Neural cell (in vitro differentiated cells): ENCODE measurements around the gene MCAT. TPM values are rescaled to one million over a fixed set of nuclear protein-coding genes. Genes with fewer than 3 reads are reported as not detected.

ENCODE experiments used
- H2AFZ ChIP-seq: fragments of 200-600, 300-800 bp; sonication (generic), shearing (Covaris generic); 2 replicates; pipeline ENCODE4 v1.6.0; 2014; ENCODE audit warnings: low read depth, mild to moderate bottlenecking, antibody characterized with exemption, low read length, moderate library complexity
- H3F3A ChIP-seq: fragments of 200-600 bp; shearing (Covaris generic); 2 replicates; pipeline ENCODE4 v1.6.1; 2016; ENCODE audit warnings: mild to moderate bottlenecking, moderate library complexity, mixed read lengths, antibody characterized with exemption, low read length; ENCODE audit not compliant: insufficient read depth, poor library complexity, severe bottlenecking
- H3K27ac ChIP-seq: fragments of 200-600, 300-800 bp; sonication (generic), shearing (Covaris generic); 2 replicates; pipeline ENCODE4 v1.5.1; 2014; ENCODE audit warnings: mild to moderate bottlenecking, low read length, moderate library complexity
- H3K27me3 ChIP-seq: fragments of 300-800, 200-600 bp; sonication (generic), shearing (Covaris generic); 2 replicates; pipeline ENCODE4 v1.6.0; 2014; ENCODE audit warnings: mild to moderate bottlenecking, low read depth, low read length, moderate library complexity; ENCODE audit not compliant: insufficient read depth
- H3K36me3 ChIP-seq: fragments of 300-800, 200-600 bp; sonication (generic), shearing (Covaris generic); 2 replicates; pipeline ENCODE4 v1.5.1; 2014; ENCODE audit warnings: mild to moderate bottlenecking, antibody characterized with exemption, low read length, moderate library complexity; ENCODE audit not compliant: insufficient read depth
- H3K4me2 ChIP-seq: fragments of 300-800, 200-600 bp; sonication (generic), shearing (Covaris generic); 2 replicates; pipeline ENCODE4 v1.6.0; 2014; ENCODE audit warnings: mild to moderate bottlenecking, low read length
- H3K4me3 ChIP-seq: fragments of 300-800, 200-600 bp; sonication (generic), shearing (Covaris generic); 2 replicates; pipeline ENCODE4 v1.5.1; 2014; ENCODE audit warnings: mild to moderate bottlenecking, low read length, moderate library complexity
- H3K79me2 ChIP-seq: fragments of 200-600 bp; shearing (Covaris generic); replicated peaks from 2 replicates; pipeline ENCODE4 v1.6.0; 2014; ENCODE audit warnings: mild to moderate bottlenecking, low read length, moderate library complexity; ENCODE audit not compliant: insufficient read depth
- H3K9ac ChIP-seq: fragments of 300-800, 200-600 bp; sonication (generic), shearing (Covaris generic); 2 replicates; pipeline ENCODE4 v1.6.1; 2016; ENCODE audit warnings: mild to moderate bottlenecking, low read length, mixed read lengths
- H3K9me2 ChIP-seq: fragments of 200-600 bp; shearing (Covaris generic); 2 replicates; pipeline ENCODE4 v1.6.1; 2016; ENCODE audit warnings: mild to moderate bottlenecking, low read length, mixed read lengths; ENCODE audit not compliant: insufficient read depth
- H3K9me3 ChIP-seq: fragments of 200-600, 300-800 bp; sonication (generic), shearing (Covaris generic); 2 replicates; pipeline ENCODE4 v1.6.1; 2016; ENCODE audit warnings: mild to moderate bottlenecking, mixed run types, low read length, moderate library complexity, mixed read lengths
- H4K20me1 ChIP-seq: fragments of 200-600 bp; shearing (Covaris generic); 2 replicates; pipeline ENCODE4 v1.6.1; 2016; ENCODE audit warnings: mild to moderate bottlenecking, mixed run types; ENCODE audit not compliant: insufficient read depth
- CTCF ChIP-seq: fragments of 450-650 bp; IDR thresholded peaks from 2 replicates; pipeline ENCODE4 v1.5.1; 2014; ENCODE audit warnings: antibody characterized with exemption, mild to moderate bottlenecking, moderate library complexity; ENCODE audit not compliant: poor library complexity, severe bottlenecking
- EP300 ChIP-seq: fragments of 450-650 bp; conservative IDR thresholded peaks from 2 replicates; pipeline ENCODE4 v1.6.1; 2014; ENCODE audit warnings: antibody characterized with exemption, mild to moderate bottlenecking, moderate library complexity; ENCODE audit not compliant: poor library complexity, severe bottlenecking
- EZH2 ChIP-seq: fragments of 200-600, 300-800 bp; shearing (Covaris generic), sonication (generic); IDR thresholded peaks from 2 replicates; pipeline ENCODE4 v1.6.1; 2014; ENCODE audit warnings: antibody characterized with exemption, low read length, borderline replicate concordance, mild to moderate bottlenecking; ENCODE audit not compliant: insufficient read depth, poor library complexity, severe bottlenecking
- MXI1 ChIP-seq: fragments of 450-650 bp; conservative IDR thresholded peaks from 2 replicates; pipeline ENCODE4 v1.6.1; 2014; ENCODE audit warnings: antibody characterized with exemption, mild to moderate bottlenecking; ENCODE audit not compliant: poor library complexity, severe bottlenecking
- POLR2AphosphoS5 ChIP-seq: IDR thresholded peaks from 2 replicates; pipeline ENCODE4 v1.6.1; 2012
- RAD21 ChIP-seq: fragments of 450-650 bp; conservative IDR thresholded peaks from 2 replicates; pipeline ENCODE4 v1.6.1; 2014; ENCODE audit warnings: antibody characterized with exemption, mild to moderate bottlenecking, moderate library complexity
- REST ChIP-seq: IDR thresholded peaks from 2 replicates; pipeline ENCODE4 v1.6.1; 2012; ENCODE audit warnings: borderline replicate concordance
- SMC3 ChIP-seq: fragments of 450-650 bp; conservative IDR thresholded peaks from 2 replicates; pipeline ENCODE4 v1.6.1; 2014; ENCODE audit warnings: antibody characterized with exemption, mild to moderate bottlenecking, moderate library complexity; ENCODE audit not compliant: poor library complexity
- TAF1 ChIP-seq: IDR thresholded peaks from 2 replicates; pipeline ENCODE4 v1.6.1; 2012; ENCODE audit warnings: low read depth
- polyA plus RNA-seq: library from polyadenylated mRNA; depleted of rRNA; stranded (reverse); fragments of >200 nt; gene quantifications from 2 replicates; pipeline ENCODE4 v1.2.3, GENCODE V29; 2014

The MCAT gene
- polyA plus RNA-seq, 1 donor from 2014 or later, result 46.8 TPM

DNA sequence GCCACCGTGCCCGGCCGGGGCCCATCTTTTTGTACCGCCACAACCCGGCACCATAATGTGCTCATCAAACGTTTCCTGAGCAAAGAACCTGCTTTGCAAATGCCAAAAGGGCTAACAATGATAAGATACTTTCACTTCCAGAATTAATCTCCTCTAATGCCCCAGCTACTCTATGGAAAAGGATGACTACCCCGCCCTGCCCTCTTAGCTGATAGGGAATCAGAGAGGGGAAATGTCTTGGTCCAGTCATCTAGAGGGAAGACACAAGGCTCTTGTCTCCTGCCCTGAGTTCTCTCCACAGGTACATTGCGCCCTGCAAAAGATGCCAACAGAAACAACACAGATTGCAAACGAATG lies 54.6 kb downstream of the MCAT start:
- peak overlapping the region; percentile 52 for H3K27ac ChIP-seq
- H3K36me3 ChIP-seq, result no peaks in the 10 kb centered on the region
- no peaks in the 10 kb centered on the region for H3F3A ChIP-seq
- H3K9me3 ChIP-seq, result no peaks in the 10 kb centered on the region
- H3K4me3 ChIP-seq, result peak overlapping the region; percentile 84
- H3K9me2 ChIP-seq, result no peaks in the 10 kb centered on the region
- H3K79me2 ChIP-seq, result no peaks in the 10 kb centered on the region
- peak overlapping the region; percentile 83 for H2AFZ ChIP-seq
- TF ChIP-seq EP300, result no peak
- TF ChIP-seq SMC3, result no peak
- TF ChIP-seq RAD21, result no peak
- no peak for TF ChIP-seq POLR2AphosphoS5
- no peak for TF ChIP-seq MXI1
- no peak for TF ChIP-seq TAF1
- no peak for TF ChIP-seq CTCF
- no peak for TF ChIP-seq EZH2
- no peak for TF ChIP-seq REST
- peak overlapping the region; percentile 67 for H3K9ac ChIP-seq
- H3K27me3 ChIP-seq, result no peaks in the 10 kb centered on the region
- H4K20me1 ChIP-seq, result no peaks in the 10 kb centered on the region
- peak overlapping the region; percentile 67 for H3K4me2 ChIP-seq

DNA sequence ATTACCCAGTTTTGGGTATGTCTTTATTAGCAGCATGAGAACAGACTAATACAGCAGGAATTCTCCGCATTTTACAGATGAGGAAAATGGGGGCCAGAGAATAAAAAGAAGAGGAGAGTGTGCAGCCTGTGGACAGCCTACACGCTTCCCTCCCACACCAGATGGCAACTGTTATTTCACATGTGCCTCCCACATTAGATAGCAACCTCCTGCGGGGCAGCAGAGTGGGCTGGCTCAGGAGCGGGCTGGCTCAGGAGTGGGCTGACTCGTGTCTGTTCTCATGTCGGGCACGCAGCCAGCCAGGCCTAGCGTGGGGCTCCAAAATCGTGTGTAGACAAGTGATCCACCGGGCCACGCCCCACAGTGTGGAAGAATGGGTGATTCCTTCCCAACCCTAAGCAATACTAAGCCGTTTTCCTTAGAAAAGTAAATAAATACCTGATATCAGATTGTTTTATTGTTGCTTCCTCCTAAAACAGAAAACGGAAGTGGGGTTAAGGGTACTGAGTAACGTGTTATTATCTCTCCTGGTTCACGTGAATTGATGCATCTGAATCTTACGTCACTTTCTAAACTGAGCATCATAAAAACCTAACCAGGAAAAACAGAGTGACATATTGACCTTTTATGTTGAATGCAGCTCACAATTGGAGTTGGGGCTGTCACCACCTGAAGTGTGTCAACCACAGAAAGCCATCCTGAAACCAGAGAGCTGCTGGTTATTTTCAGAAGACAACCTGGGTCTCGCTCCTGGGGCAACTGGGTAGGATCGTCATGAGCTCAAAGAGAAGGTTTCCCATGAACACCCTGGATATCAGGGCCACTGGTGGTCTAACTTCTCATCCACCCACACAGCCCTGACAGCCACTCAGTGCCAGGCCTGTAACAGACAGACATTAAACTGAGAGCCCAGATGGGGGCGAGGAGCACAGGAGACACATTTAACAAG lies 57.3 kb downstream of the MCAT start:
- Histone ChIP-seq H3K9ac (no peak overlapping the region), H3K79me2 (no peaks in the 10 kb centered on the region), H3K4me3 (no peak overlapping the region), H3K27me3 (no peaks in the 10 kb centered on the region), H3K27ac (no peak overlapping the region), H2AFZ (no peak overlapping the region), H3K9me3 (no peaks in the 10 kb centered on the region), H4K20me1 (no peaks in the 10 kb centered on the region), H3K4me2 (no peak overlapping the region), H3K9me2 (no peaks in the 10 kb centered on the region), H3F3A (no peaks in the 10 kb centered on the region), H3K36me3 (no peaks in the 10 kb centered on the region)
- no peak for TF ChIP-seq REST
- TF ChIP-seq CTCF, result no peak
- no peak for TF ChIP-seq MXI1
- no peak for TF ChIP-seq RAD21
- no peak for TF ChIP-seq EZH2
- TF ChIP-seq POLR2AphosphoS5, result no peak
- no peak for TF ChIP-seq TAF1
- no peak for TF ChIP-seq EP300
- TF ChIP-seq SMC3, result no peak
